Tibial nerve (tissue), 4 donors: Measurements from ENCODE around the gene SORCS3.

ENCODE experiments used
- CTCF ChIP-seq, 5 experiments: fragments of 200-600 bp in 3 of 5; fragments of 450-650 bp in 2 of 5; sonication (generic) in 3 of 5; IDR thresholded peaks; one replicate each; pipeline ENCODE4 v1.5.1; 2016 to 2019; ENCODE audit warnings: antibody characterized with exemption in 5 of 5, mild to moderate bottlenecking in 3 of 5, moderate library complexity in 2 of 5
- EP300 ChIP-seq, 2 donors: sonication (generic); formaldehyde crosslinking; IDR thresholded peaks; one replicate each; pipeline ENCODE4 v1.6.1; 2017; ENCODE audit warnings: antibody characterized with exemption in 2 of 2, mild to moderate bottlenecking in 1 of 2

- no peak for TF ChIP-seq CTCF (IDR thresholded peaks at IDR 0.05)
- TF ChIP-seq EP300 (IDR thresholded peaks at IDR 0.05): peak in 1 of 2 donors; percentile 40
Measured at GRCh38 chr10:104766341-104766740, 125.3 kb downstream of the SORCS3 start.
